ENCODE results near the gene CASQ1.

- TF ChIP-seq YY1 (IDR thresholded peaks at IDR 0.05; ENCODE audit: insufficient read depth, insufficient read length), result no peak
- no peak for TF ChIP-seq ZNF274 (IDR thresholded peaks at IDR 0.05; ENCODE audit: low read depth, low read length)
- no peak for TF ChIP-seq SUZ12 (IDR thresholded peaks at IDR 0.05; ENCODE audit: extremely low read depth, insufficient read depth, insufficient read length)
Observed at GRCh38 chr1:160149233-160149632, 41.1 kb upstream of the CASQ1 start.

All from NT2/D1 (cell line).